ES-I3 (cell line): Measurements from ENCODE around the gene MRPL40.

Experiments used
- H3K36me3 ChIP-seq: 2 replicates; pipeline ENCODE4 v1.6.1; 2013; ENCODE audit warnings: mild to moderate bottlenecking, low read length, control low read depth, moderate library complexity; ENCODE audit not compliant: insufficient read depth
- H3K4me1 ChIP-seq: 2 replicates; pipeline ENCODE4 v1.6.1; 2013; ENCODE audit warnings: mild to moderate bottlenecking, control low read depth, low read length; ENCODE audit not compliant: insufficient read depth
- H3K9ac ChIP-seq: 2 replicates; pipeline ENCODE4 v1.6.1; 2013; ENCODE audit warnings: low read depth, mild to moderate bottlenecking, low read length, moderate library complexity
- H3K9me3 ChIP-seq: 2 replicates; pipeline ENCODE4 v1.6.1; 2013; ENCODE audit warnings: mild to moderate bottlenecking, low read length, moderate library complexity; ENCODE audit not compliant: control insufficient read depth, insufficient read depth

Gene MRPL40

GRCh38 chr22:19455585-19456370 is 23.4 kb downstream of the MRPL40 start:
- Histone ChIP-seq H3K4me1 (no peaks in the 10 kb centered on the region), H3K9me3 (no peaks in the 10 kb centered on the region), H3K36me3 (peaks cover 35% of the 10 kb centered on the region), H3K9ac (no peak overlapping the region)

GRCh38 chr22:19456541-19456940 is 24.2 kb downstream of the MRPL40 start:
- no peaks in the 10 kb centered on the region for H3K9me3 ChIP-seq
- no peak overlapping the region for H3K9ac ChIP-seq
- no peaks in the 10 kb centered on the region for H3K4me1 ChIP-seq
- H3K36me3 ChIP-seq, result peaks cover 32% of the 10 kb centered on the region

DNA sequence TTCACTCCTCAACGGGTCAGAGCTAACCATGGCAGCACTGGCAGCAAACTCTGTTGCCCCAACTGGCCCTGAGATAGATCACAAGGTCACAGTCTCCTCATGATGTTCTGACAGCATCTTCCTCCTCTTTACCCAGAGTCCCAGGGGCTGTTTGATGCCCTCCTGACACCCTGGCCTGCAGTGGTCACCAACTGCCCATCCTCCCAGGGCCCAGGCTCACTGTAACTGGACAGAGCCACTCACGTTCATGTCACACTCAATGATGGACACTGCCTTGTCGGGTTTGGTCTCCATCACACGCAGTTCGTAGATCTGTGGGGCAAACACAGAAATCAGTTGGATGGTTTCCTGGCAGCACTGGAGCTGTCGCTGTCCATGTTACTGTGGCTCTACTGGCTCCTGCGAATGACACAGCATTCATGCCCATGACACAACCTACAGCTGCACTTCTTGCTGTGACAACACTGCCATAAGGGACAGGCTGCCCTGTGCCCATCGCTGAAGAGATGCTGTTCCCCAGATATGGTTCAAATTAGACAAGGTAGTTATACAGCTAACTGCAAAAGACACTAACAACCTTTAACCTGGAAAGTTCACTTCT is 25.6 kb downstream of the MRPL40 start:
- H3K9me3 ChIP-seq, result no peaks in the 10 kb centered on the region
- H3K36me3 ChIP-seq, result peaks cover 19% of the 10 kb centered on the region
- no peaks in the 10 kb centered on the region for H3K4me1 ChIP-seq
- H3K9ac ChIP-seq, result no peak overlapping the region

- Histone ChIP-seq H3K4me1 (no peaks in the 10 kb centered on the region), H3K36me3 (peaks cover 11% of the 10 kb centered on the region), H3K9ac (no peak overlapping the region), H3K9me3 (no peaks in the 10 kb centered on the region)
These were observed 27.7 kb downstream of the MRPL40 start for GRCh38 chr22:19460036-19460435.

DNA sequence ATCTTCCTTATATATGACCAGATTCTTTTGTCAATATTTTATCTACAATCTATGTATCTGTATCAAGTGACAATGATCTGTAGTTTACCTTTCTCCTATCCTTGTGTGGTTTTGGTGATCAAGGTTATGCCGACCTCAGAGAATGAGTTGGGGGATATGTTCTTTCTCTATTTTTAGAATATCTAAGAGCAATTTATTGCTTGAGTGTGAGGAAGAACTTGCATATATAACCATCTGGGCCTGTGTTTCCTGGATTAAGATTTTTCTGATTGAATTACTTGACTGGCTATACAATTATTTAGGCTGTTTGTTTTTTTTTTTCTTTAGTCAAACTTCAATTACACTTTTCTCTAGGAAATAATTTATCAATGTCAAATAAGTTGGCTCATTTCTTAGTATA is 29.2 kb downstream of the MRPL40 start:
- Histone ChIP-seq H3K4me1 (no peaks in the 10 kb centered on the region), H3K9ac (no peak overlapping the region), H3K36me3 (peaks cover 17% of the 10 kb centered on the region)

GRCh38 chr22:19463008-19463407 is 30.7 kb downstream of the MRPL40 start:
- Histone ChIP-seq H3K9me3 (no peaks in the 10 kb centered on the region), H3K4me1 (no peaks in the 10 kb centered on the region), H3K36me3 (peaks cover 18% of the 10 kb centered on the region), H3K9ac (no peak overlapping the region)

More for the DNA sequence above, 29.2 kb downstream of the MRPL40 start:
- no peaks in the 10 kb centered on the region for H3K9me3 ChIP-seq

- H3K9me3 ChIP-seq, result no peaks in the 10 kb centered on the region
- peaks cover 23% of the 10 kb centered on the region for H3K36me3 ChIP-seq
- H3K9ac ChIP-seq, result no peak overlapping the region
- H3K4me1 ChIP-seq, result no peaks in the 10 kb centered on the region
These were observed 31.4 kb downstream of the MRPL40 start for GRCh38 chr22:19463491-19464469.

DNA sequence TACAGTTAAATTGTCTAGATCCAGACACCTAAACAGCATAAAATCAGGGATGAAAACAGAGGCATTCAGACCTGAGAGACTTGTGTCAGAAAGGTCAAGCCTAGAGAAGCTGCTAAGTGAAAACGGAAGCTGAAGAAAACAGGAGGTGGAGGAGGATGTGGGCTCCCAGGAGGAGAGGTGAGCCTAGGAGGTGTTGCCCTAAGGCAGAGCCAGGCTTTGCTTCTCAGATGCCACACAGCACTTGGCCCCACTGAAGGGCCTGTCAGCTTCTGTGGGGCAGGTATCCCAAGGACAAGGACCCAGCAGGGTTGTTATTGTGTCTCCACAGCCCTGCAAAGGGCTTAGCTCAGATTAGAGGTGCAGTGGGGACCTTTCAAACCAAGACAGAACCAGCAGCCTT is 32.2 kb downstream of the MRPL40 start:
- H3K9ac ChIP-seq, result no peak overlapping the region
- H3K36me3 ChIP-seq, result peaks cover 23% of the 10 kb centered on the region
- no peaks in the 10 kb centered on the region for H3K9me3 ChIP-seq
- no peaks in the 10 kb centered on the region for H3K4me1 ChIP-seq

GRCh38 chr22:19464975-19465374 is 32.6 kb downstream of the MRPL40 start:
- Histone ChIP-seq H3K9ac (no peak overlapping the region), H3K36me3 (peaks cover 26% of the 10 kb centered on the region), H3K9me3 (no peaks in the 10 kb centered on the region), H3K4me1 (no peaks in the 10 kb centered on the region)

- H3K36me3 ChIP-seq, result peaks cover 30% of the 10 kb centered on the region
- no peaks in the 10 kb centered on the region for H3K9me3 ChIP-seq
- H3K4me1 ChIP-seq, result no peaks in the 10 kb centered on the region
- H3K9ac ChIP-seq, result no peak overlapping the region
These were observed 33.9 kb downstream of the MRPL40 start for GRCh38 chr22:19466126-19466716.

DNA sequence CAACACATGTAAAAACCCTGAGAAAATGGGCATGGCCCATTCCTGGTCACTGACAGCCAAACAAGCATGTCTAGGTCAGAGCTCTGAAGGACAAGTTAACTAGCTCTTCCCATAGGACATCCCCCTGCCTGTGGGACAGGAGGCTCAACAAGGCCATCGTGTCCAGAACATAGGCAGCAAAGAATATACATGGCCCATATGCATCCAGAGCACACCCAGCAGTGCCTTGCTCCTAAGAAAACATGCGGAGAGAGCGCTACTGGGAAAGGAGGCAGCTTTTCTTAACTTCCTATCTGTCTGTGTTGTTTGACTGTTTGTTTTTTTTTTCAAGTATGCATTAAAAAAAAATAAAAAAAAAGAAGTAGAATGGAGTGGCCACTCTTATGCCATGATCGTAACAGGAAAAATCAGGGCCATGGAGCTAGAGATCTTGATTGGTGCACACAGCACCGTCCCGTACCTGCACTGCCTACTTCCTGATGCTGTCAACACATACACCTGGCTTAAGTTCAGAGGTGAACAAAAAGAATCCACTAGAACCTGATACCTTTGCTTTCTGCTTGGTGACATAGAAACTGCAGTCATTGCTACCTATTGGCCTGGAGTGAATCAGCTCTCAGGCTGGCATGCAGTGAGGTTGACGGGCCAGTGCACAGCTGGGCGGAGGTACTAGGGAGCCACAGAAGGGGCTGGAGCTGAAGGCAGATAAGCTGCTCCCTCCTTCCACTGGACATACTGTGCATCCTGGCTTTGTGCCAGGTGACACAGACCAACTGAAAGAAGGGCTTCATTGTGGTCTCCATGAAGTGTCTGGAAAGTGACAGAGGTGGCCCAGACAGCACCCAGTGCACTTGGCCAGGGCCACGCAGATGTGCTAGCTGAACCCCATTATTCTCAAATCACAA is 34.8 kb downstream of the MRPL40 start:
- no peak overlapping the region for H3K9ac ChIP-seq
- H3K36me3 ChIP-seq, result peaks cover 35% of the 10 kb centered on the region
- H3K9me3 ChIP-seq, result no peaks in the 10 kb centered on the region
- no peaks in the 10 kb centered on the region for H3K4me1 ChIP-seq

GRCh38 chr22:19467912-19468311 is 35.6 kb downstream of the MRPL40 start:
- H3K36me3 ChIP-seq, result peaks cover 39% of the 10 kb centered on the region
- H3K4me1 ChIP-seq, result no peaks in the 10 kb centered on the region
- H3K9ac ChIP-seq, result no peak overlapping the region
- H3K9me3 ChIP-seq, result no peaks in the 10 kb centered on the region

DNA sequence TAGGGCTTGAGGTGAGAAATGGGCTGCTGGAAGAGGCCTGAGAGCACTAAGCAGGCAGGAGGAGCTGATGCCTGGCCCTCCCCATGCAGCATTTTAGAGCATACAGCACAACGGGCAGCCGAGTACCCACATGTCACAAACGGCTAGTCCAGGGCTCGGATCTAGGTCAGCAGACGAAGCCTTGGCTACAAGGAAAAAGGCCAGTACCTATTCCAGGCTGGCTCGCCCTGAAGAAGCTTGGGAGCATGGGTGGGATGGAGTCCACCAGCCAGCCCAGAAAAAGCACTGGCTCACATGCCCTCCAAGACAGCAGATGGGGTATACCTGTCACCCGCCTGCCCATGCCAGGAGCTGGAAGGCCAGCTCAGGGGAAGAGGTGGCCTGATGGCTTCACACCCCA is 37.1 kb downstream of the MRPL40 start:
- H3K9me3 ChIP-seq, result no peaks in the 10 kb centered on the region
- H3K36me3 ChIP-seq, result peaks cover 37% of the 10 kb centered on the region
- no peaks in the 10 kb centered on the region for H3K4me1 ChIP-seq
- H3K9ac ChIP-seq, result no peak overlapping the region
